Measurements from ENCODE around the gene WDR43. TPM values are rescaled to one million over a fixed set of nuclear protein-coding genes. Genes with fewer than 3 reads are reported as not detected.

Gene WDR43
- total RNA-seq, 1 experiment from 2014 or later: 68.9 TPM

DNA sequence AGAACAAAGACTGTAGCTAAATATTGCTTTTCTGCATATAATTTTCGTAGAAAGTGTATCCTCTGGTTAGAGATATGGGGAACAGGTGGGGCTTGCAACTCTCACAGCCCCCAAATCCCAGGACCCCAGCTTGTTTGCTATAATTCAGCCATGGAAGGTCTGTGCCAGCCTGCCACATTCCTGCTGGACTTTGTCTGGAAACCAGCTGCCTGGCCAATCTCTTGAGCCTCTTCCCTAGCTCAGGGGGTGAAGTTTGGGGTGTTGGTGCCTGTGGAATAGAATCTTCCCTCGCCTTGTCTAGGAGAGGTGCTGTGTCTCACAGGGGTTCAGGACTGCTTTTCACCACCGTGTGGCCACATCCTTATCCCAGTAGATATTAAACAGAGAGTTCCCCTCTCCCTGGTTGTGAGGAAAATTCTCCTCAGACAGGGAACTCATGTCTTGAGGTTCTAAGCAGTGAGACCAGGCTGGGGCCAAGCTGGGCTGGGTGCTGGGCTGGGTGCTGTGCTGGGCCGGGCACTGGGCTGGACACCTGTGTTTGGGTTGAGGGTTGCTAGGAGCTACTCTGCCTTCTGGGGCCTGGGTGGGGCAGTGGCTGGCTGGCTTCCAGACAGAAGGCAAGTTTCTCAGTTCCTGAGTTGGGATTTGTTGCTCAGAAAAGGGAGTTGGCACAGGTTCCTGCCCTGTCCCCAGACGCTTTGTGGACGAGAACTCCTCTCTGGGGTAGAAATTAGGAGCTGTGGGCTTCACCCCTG, 98.9 kb downstream of the WDR43 start:
- DNase-seq (ENCODE audit: low spot score): peak; percentile 95

DNA sequence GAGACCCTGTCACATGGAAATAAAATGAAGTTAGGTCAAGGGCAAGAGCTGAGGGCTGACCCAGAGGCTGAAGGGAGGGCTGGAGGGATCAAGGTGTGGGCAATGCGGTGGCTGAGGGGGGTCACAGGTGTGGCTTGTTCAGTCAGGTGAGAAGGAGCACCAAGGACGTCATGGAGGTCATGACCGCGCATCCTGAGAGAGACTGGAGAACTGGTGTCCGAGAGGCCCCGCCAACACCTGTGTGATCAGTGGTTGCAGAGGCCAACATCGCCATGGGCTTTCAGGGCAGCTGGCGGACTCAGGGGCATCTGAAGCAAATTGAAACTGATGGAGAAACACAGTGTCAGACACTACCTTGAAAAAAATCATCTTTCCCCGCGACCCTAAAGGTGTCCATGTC, 99.6 kb downstream of the WDR43 start:
- DNase-seq (ENCODE audit: low spot score): no peak

DNA sequence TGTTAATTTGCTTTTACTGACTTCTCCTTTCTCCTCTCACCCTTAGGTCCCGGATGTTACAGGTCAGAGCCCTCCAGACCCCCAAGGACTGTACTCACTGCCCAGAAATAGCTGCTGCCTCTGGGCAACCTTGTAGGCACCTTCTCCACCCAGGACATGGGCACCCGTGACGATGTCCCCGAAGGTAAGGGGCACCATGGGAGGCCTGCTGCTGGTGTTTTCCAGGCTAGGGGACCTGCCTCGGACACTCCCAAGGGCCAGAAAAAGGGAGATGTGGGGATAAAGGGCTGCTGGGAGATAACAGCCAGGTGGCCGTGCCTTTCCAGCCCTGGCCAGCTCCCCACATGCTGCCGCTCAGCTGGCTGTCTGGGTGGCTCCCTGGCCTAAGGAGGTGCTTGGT, 100.2 kb downstream of the WDR43 start:
- DNase-seq (ENCODE audit: low spot score): no peak

DNA sequence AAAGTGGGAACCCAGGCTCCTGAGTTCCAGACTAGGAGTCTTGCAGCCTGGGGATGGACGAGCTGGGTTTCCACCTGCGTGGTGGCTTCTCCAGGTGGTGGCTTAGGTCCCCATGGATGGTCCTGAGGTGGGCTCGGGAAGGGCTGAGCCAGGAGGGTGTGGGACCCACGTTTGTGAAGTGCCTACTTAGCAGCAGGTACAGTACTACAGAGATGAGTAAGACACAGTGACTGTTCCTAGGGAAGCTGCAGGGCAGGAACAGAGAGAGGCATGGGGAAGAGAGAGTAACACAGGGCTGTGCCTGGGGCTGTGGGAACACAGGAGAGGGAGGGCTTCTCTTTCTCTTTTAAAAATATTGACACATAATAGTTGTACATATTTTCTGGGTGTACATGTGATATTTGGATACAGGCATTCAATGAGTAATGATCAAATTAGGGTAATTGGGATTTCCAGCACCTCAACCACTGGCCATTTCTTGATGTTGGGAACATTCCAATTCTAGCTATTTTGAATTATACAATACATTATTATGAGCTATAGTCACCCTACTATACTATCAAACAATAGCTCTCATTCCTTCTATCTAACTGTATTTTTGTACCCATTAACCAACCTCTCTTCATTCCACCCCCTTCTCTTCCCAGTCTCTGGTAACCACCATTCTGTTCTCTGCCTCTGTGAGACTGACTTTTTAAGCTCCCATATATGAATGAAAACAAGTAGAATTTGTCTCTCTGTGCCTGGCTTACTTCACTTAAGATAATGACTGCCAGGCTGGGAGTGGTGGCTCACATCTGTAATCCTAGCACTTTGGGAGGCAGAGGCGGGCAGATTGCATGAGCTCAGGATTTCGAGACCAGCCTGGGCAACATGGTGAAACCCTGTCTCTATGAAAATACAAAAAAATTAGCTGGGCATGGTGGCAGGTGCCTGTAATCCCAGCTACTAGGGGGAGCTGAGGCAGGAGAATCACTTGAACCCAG, 101.6 kb downstream of the WDR43 start:
- DNase-seq (ENCODE audit: low spot score): no peak

DNA sequence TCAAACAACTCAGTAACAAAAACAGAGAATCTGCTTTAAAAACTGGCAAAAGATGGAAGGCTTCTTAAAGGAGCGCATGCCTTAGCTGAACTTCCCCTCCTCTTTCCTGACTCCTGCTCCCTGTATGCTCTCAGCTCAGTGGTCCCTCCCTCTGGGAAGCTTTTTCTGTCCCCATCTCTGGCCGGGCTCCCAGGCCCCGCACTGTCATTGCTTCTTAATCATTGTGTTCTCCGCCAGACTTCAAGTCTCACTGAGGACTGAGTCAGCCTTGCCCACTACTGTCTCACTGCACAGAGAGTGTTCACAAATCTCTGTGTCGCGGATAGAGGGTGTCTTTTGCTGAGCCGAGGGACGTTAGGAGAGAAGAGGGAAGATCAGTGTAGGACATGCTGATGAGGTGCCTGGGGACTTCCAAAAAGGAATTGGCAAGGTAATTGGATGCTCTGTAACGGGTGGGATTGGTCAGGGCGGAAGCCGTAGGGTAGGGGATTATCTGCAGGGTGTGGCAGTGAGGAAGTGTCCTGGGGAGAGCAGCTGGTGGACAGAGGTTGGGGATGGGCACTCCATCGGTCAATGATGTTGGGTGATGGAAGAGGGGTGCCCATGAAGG, 102.9 kb downstream of the WDR43 start:
- no peak for DNase-seq (ENCODE audit: low spot score)

Small RNA genes lying within 50 kb of the gene (small RNA-seq; reads per million reads assigned to genes)
- gene RF00019 (not detected), gene SNORD53 (4.7 reads per million, percentile 82 among the genes with 10 or more reads in this experiment), gene SNORD53B (810 reads per million, percentile 99 among the genes with 10 or more reads in this experiment), gene SNORD92 (191 reads per million, percentile 98 among the genes with 10 or more reads in this experiment)

Other genes with a start within 250 kb of the WDR43 start
- gene PPP1CB, start 142.8 kb upstream of the WDR43 start, total RNA-seq (2014; rRNA removed; shearing (Covaris generic)): 52.9 and 60.7 TPM in 2 replicates
- 0.46 and 1.1 TPM in 2 replicates for gene SPDYA, start 83.8 kb upstream of the WDR43 start, total RNA-seq (2014; rRNA removed; shearing (Covaris generic))
- 11.6 and 13.1 TPM in 2 replicates for gene TRMT61B, start 24.4 kb upstream of the WDR43 start, total RNA-seq (2014; rRNA removed; shearing (Covaris generic))
- gene TOGARAM2, start 86.6 kb downstream of the WDR43 start, total RNA-seq (2014; rRNA removed; shearing (Covaris generic)): 0.20 and 0.83 TPM in 2 replicates
- not detected in 2 replicates for gene PCARE, start 179.9 kb downstream of the WDR43 start, total RNA-seq (2014; rRNA removed; shearing (Covaris generic))
- gene CLIP4, start 220.7 kb downstream of the WDR43 start, total RNA-seq (2014; rRNA removed; shearing (Covaris generic)): 9.1 and 11.3 TPM in 2 replicates